ENCODE data around the gene FAM110A.

- TF ChIP-seq CTBP1 (IDR thresholded peaks at IDR 0.05; ENCODE audit: borderline replicate concordance): no peak
- no peak for TF ChIP-seq TARDBP (IDR thresholded peaks at IDR 0.05)
- TF ChIP-seq L3MBTL2 (conservative IDR thresholded peaks at IDR 0.05): no peak
- TF ChIP-seq PKNOX1 (IDR thresholded peaks at IDR 0.05): no peak
- TF ChIP-seq SP1 (IDR thresholded peaks at IDR 0.05): no peak
- no peak for TF ChIP-seq NFRKB (IDR thresholded peaks at IDR 0.05)
- TF ChIP-seq BHLHE40 (IDR thresholded peaks at IDR 0.05; ENCODE audit: borderline replicate concordance): no peak
- TF ChIP-seq ELF4 (IDR thresholded peaks at IDR 0.05): no peak
- no peak for TF ChIP-seq FOXM1 (IDR thresholded peaks at IDR 0.05; ENCODE audit: borderline replicate concordance)
- TF ChIP-seq FOXK2 (IDR thresholded peaks at IDR 0.05): no peak
- TF ChIP-seq SUZ12 (IDR thresholded peaks at IDR 0.05): no peak
- no peak for TF ChIP-seq HDGF (IDR thresholded peaks at IDR 0.05; ENCODE audit: borderline replicate concordance)
- no peak for TF ChIP-seq ZNF384 (IDR thresholded peaks at IDR 0.05)
- no peak for TF ChIP-seq LEF1 (IDR thresholded peaks at IDR 0.05; ENCODE audit: borderline replicate concordance)
These were observed 44.3 kb downstream of the FAM110A start for GRCh38 chr20:877814-878213.

Data from HEK293T (cell line).